Measurements from ENCODE around the gene PFKFB2.
"Not testable (repeated sequence)": the region's sequence is repeated elsewhere in the genome, so short reads cannot be mapped to it uniquely, and the experiment has no call there.

PFKFB2 gene

GRCh38 chr1:207041397-207041796, 11.7 kb upstream of the PFKFB2 start:
- not testable (repeated sequence) for DNase-seq

- no peak for DNase-seq
Measured at GRCh38 chr1:207045453-207045852, 7.6 kb upstream of the PFKFB2 start.

GRCh38 chr1:207047505-207047904, 5.6 kb upstream of the PFKFB2 start:
- no peak for DNase-seq

GRCh38 chr1:207048041-207048440, 5.0 kb upstream of the PFKFB2 start:
- DNase-seq: no peak

GRCh38 chr1:207049054-207049453, 4.0 kb upstream of the PFKFB2 start:
- DNase-seq: no peak

- DNase-seq: no peak
Measured at GRCh38 chr1:207049514-207049913, 3.6 kb upstream of the PFKFB2 start.

- DNase-seq: peak; percentile 9 to 17
Measured at GRCh38 chr1:207049974-207050391, 3.1 kb upstream of the PFKFB2 start.

GRCh38 chr1:207050480-207051190, 2.4 kb upstream of the PFKFB2 start:
- DNase-seq: peak; percentile 75 to 86

GRCh38 chr1:207051191-207051943, 1.7 kb upstream of the PFKFB2 start, which contains the start of gene YOD1:
Gene YOD1 (minus strand): TSS chr1:207051208. CDS start chr1:207051030, 178 bp downstream.
- DNase-seq: peak; percentile 29 to 56

GRCh38 chr1:207054491-207054890, 1.4 kb downstream of the PFKFB2 start:
- no peak for DNase-seq

- no peak for DNase-seq
Measured at GRCh38 chr1:207055386-207056001, 2.4 kb downstream of the PFKFB2 start.

- DNase-seq: no peak
Measured at GRCh38 chr1:207056673-207057072, 3.6 kb downstream of the PFKFB2 start.

GRCh38 chr1:207058252-207058651, 5.2 kb downstream of the PFKFB2 start:
- DNase-seq: no peak

GRCh38 chr1:207058878-207059867, 6.1 kb downstream of the PFKFB2 start:
- DNase-seq: no peak

- DNase-seq: no peak
Measured at GRCh38 chr1:207059881-207060280, 6.8 kb downstream of the PFKFB2 start.

GRCh38 chr1:207060596-207060995, 7.5 kb downstream of the PFKFB2 start:
- DNase-seq: no peak

GRCh38 chr1:207062058-207062457, 9.0 kb downstream of the PFKFB2 start:
- no peak for DNase-seq

- DNase-seq: no peak
Measured at GRCh38 chr1:207063014-207063413, 9.9 kb downstream of the PFKFB2 start.

- DNase-seq: no peak
Measured at GRCh38 chr1:207064561-207064960, 11.5 kb downstream of the PFKFB2 start.

- no peak for DNase-seq
Measured at GRCh38 chr1:207067185-207067584, 14.1 kb downstream of the PFKFB2 start.

GRCh38 chr1:207067665-207068064, 14.6 kb downstream of the PFKFB2 start:
- no peak for DNase-seq

- DNase-seq: no peak
Measured at GRCh38 chr1:207069061-207069460, 16.0 kb downstream of the PFKFB2 start.

All from SHP77 (cell line).